Activated naive CD8-positive, alpha-beta T cell treated with anti-CD3 and anti-CD28 coated beads, Interleukin-2, amount 50 U/mL, for 16 hours (primary cell): ENCODE data around the gene ARL8B.

Experiments used
- DNase-seq: peaks from one replicate; pipeline ENCODE4 v3.0.0-alpha.2; 2020; ENCODE audit warnings: low read depth, low spot score

Gene ARL8B

GRCh38 chr3:5186089-5186857 lies 64.2 kb downstream of the ARL8B start:
- DNase-seq = no peak

- DNase-seq = no peak
Measured at GRCh38 chr3:5186858-5187155, 64.7 kb downstream of the ARL8B start.

GRCh38 chr3:5187156-5187919 lies 65.2 kb downstream of the ARL8B start, which contains the start of gene EDEM1:
Gene EDEM1 (plus strand): TSS chr3:5187707. CDS start chr3:5187806, 99 bp downstream.
- DNase-seq = peak; percentile 90

- DNase-seq = no peak
Measured at GRCh38 chr3:5187920-5188418, 65.9 kb downstream of the ARL8B start.

- no peak for DNase-seq
Measured at GRCh38 chr3:5188419-5189221, 66.5 kb downstream of the ARL8B start.

- no peak for DNase-seq
Measured at GRCh38 chr3:5190147-5190791, 68.2 kb downstream of the ARL8B start.

GRCh38 chr3:5191555-5192304 lies 69.6 kb downstream of the ARL8B start:
- DNase-seq = no peak

GRCh38 chr3:5192571-5193365 lies 70.7 kb downstream of the ARL8B start:
- DNase-seq = no peak

- no peak for DNase-seq
Measured at GRCh38 chr3:5194341-5194740, 72.2 kb downstream of the ARL8B start.

GRCh38 chr3:5194801-5195509 lies 72.9 kb downstream of the ARL8B start:
- no peak for DNase-seq

- DNase-seq = no peak
Measured at GRCh38 chr3:5195605-5196004, 73.5 kb downstream of the ARL8B start.

GRCh38 chr3:5197022-5197421 lies 74.9 kb downstream of the ARL8B start:
- no peak for DNase-seq

- DNase-seq = no peak
Measured at GRCh38 chr3:5197470-5198312, 75.6 kb downstream of the ARL8B start.

GRCh38 chr3:5198313-5198677 lies 76.2 kb downstream of the ARL8B start:
- DNase-seq = no peak

GRCh38 chr3:5198986-5199731 lies 77.1 kb downstream of the ARL8B start:
- DNase-seq = no peak

GRCh38 chr3:5201536-5201935 lies 79.4 kb downstream of the ARL8B start:
- DNase-seq = no peak

- DNase-seq = no peak
Measured at GRCh38 chr3:5202222-5202621, 80.1 kb downstream of the ARL8B start.
